Ovary (tissue), 3 donors: Measurements from ENCODE around the gene LDLR.

Experiments
- CTCF ChIP-seq, 3 donors: fragments of 450-650 bp in 2 of 3; fragments of 200-600 bp in 1 of 3; IDR thresholded peaks; one replicate each; pipeline versions ENCODE4 v1.5.1 to v1.8.0; 2016 to 2022; ENCODE audit warnings: antibody characterized with exemption in 3 of 3, mild to moderate bottlenecking in 1 of 3
- POLR2A ChIP-seq: fragments of 450-650 bp; IDR thresholded peaks from one replicate; pipeline ENCODE4 v1.6.1; 2017; ENCODE audit warnings: antibody characterized with exemption, mild to moderate bottlenecking, moderate library complexity
- donor health status: DM: no; HTN: no; CAD: no.

- TF ChIP-seq CTCF (IDR thresholded peaks at IDR 0.05) (no peak), POLR2A (no peak)
These were observed 85.1 kb downstream of the LDLR start for GRCh38 chr19:11174336-11174735.
